GM12892 (cell line): Measurements from ENCODE around the gene CCDC85C.

Experiments
- POLR2A ChIP-seq: IDR thresholded peaks from 2 replicates; pipeline ENCODE4 v1.6.1; 2011; ENCODE audit warnings: low read depth, low read length, control low read depth
- POLR2AphosphoS5 ChIP-seq: IDR thresholded peaks from 2 replicates; pipeline ENCODE4 v1.6.1; 2011; ENCODE audit warnings: low read depth, low read length, control low read depth
- TAF1 ChIP-seq: IDR thresholded peaks from 2 replicates; pipeline ENCODE4 v1.6.1; 2011; ENCODE audit warnings: low read depth, mild to moderate bottlenecking, control low read depth, low read length, borderline replicate concordance

GRCh38 chr14:99516156-99516870 is 87.7 kb downstream of the CCDC85C start:
- no peak for TF ChIP-seq POLR2A
- no peak for TF ChIP-seq POLR2AphosphoS5
- no peak for TF ChIP-seq TAF1
